HG03196 (cell line): Measurements from ENCODE around the gene STXBP6.
"Not testable (repeated sequence)": the region's sequence is repeated elsewhere in the genome, so short reads cannot be mapped to it uniquely, and the experiment has no call there.

Experiments
- ATAC-seq: cut with Tn5 transposase; IDR thresholded peaks from one replicate; pipeline ENCODE4 v1.9.1; 2021; ENCODE audit not compliant: unreplicated experiment

The STXBP6 gene

GRCh38 chr14:24959791-24960331 is 90.1 kb downstream of the STXBP6 start:
- no peak for ATAC-seq

- no peak for ATAC-seq
Observed at GRCh38 chr14:24958271-24958670, 91.7 kb downstream of the STXBP6 start.

GRCh38 chr14:24957814-24958213 is 92.1 kb downstream of the STXBP6 start:
- ATAC-seq = no peak

GRCh38 chr14:24956104-24956503 is 93.8 kb downstream of the STXBP6 start:
- no peak for ATAC-seq

- ATAC-seq = no peak
Observed at GRCh38 chr14:24954700-24955037, 95.3 kb downstream of the STXBP6 start.

GRCh38 chr14:24954037-24954699 is 95.8 kb downstream of the STXBP6 start:
- no peak for ATAC-seq

- ATAC-seq = no peak
Observed at GRCh38 chr14:24952851-24953666, 96.9 kb downstream of the STXBP6 start.

- no peak for ATAC-seq
Observed at GRCh38 chr14:24948261-24948847, 101.6 kb downstream of the STXBP6 start.

- no peak for ATAC-seq
Observed at GRCh38 chr14:24947131-24947530, 102.8 kb downstream of the STXBP6 start.

GRCh38 chr14:24944800-24945199 is 105.1 kb downstream of the STXBP6 start:
- no peak for ATAC-seq

GRCh38 chr14:24943024-24943423 is 106.9 kb downstream of the STXBP6 start:
- no peak for ATAC-seq

GRCh38 chr14:24941719-24942118 is 108.2 kb downstream of the STXBP6 start:
- no peak for ATAC-seq

GRCh38 chr14:24940213-24940783 is 109.6 kb downstream of the STXBP6 start:
- no peak for ATAC-seq

GRCh38 chr14:24938593-24938992 is 111.4 kb downstream of the STXBP6 start:
- no peak for ATAC-seq

- ATAC-seq = no peak
Observed at GRCh38 chr14:24937300-24937699, 112.6 kb downstream of the STXBP6 start.

GRCh38 chr14:24936773-24937172 is 113.2 kb downstream of the STXBP6 start:
- not testable (repeated sequence) for ATAC-seq

- no peak for ATAC-seq
Observed at GRCh38 chr14:24935796-24936195, 114.2 kb downstream of the STXBP6 start.

- ATAC-seq = no peak
Observed at GRCh38 chr14:24928386-24928900, 121.5 kb downstream of the STXBP6 start.

GRCh38 chr14:24927809-24928208 is 122.1 kb downstream of the STXBP6 start:
- ATAC-seq = no peak

GRCh38 chr14:24925771-24926374 is 124.1 kb downstream of the STXBP6 start:
- ATAC-seq = no peak

- peak; percentile 55 for ATAC-seq
Observed at GRCh38 chr14:24924544-24924943, 125.4 kb downstream of the STXBP6 start.
